Activated T-cell treated with anti-CD3 and anti-CD28 coated beads, Interleukin-2, amount 50 U/mL, for 4 hours (primary cell): ENCODE results near the gene SH3BP1. TPM values are rescaled to one million over a fixed set of nuclear protein-coding genes. Genes with fewer than 3 reads are reported as not detected.
"Not testable (repeated sequence)": the region's sequence is repeated elsewhere in the genome, so short reads cannot be mapped to it uniquely, and the experiment has no call there.

Experiments
- ATAC-seq, 2 donors: fragments of 200-7000 bp; cut with Tn5 transposase; one replicate each; pipeline ENCODE4 v1.10.0; 2021
- DNase-seq: peaks from one replicate; pipeline ENCODE4 v3.0.0-alpha.2; 2020
- H3K27me3 Mint-ChIP-seq: one replicate; pipeline ENCODE4 v1.8.0; 2021; ENCODE audit warnings: low read depth, mixed read lengths
- H3K36me3 Mint-ChIP-seq: one replicate; pipeline ENCODE4 v1.8.0; 2022; ENCODE audit warnings: mixed read lengths; ENCODE audit not compliant: insufficient read depth
- H3K4me1 Mint-ChIP-seq: one replicate; pipeline ENCODE4 v1.8.0; 2021; ENCODE audit warnings: low read depth, mixed read lengths
- H3K4me3 Mint-ChIP-seq: one replicate; pipeline ENCODE4 v1.8.0; 2021; ENCODE audit warnings: mild to moderate bottlenecking, moderate library complexity, mixed read lengths
- H3K9me3 Mint-ChIP-seq: one replicate; pipeline ENCODE4 v1.8.0; 2021; ENCODE audit warnings: mixed read lengths
- total RNA-seq, 3 donors: library from RNA; stranded (reverse); gene quantifications; one replicate each; pipeline ENCODE4 v1.2.1, GENCODE V29; 2021

The SH3BP1 gene
- total RNA-seq, 3 donors from 2014 or later: 51.1 to 54.3 (median 52.5) TPM

DNA sequence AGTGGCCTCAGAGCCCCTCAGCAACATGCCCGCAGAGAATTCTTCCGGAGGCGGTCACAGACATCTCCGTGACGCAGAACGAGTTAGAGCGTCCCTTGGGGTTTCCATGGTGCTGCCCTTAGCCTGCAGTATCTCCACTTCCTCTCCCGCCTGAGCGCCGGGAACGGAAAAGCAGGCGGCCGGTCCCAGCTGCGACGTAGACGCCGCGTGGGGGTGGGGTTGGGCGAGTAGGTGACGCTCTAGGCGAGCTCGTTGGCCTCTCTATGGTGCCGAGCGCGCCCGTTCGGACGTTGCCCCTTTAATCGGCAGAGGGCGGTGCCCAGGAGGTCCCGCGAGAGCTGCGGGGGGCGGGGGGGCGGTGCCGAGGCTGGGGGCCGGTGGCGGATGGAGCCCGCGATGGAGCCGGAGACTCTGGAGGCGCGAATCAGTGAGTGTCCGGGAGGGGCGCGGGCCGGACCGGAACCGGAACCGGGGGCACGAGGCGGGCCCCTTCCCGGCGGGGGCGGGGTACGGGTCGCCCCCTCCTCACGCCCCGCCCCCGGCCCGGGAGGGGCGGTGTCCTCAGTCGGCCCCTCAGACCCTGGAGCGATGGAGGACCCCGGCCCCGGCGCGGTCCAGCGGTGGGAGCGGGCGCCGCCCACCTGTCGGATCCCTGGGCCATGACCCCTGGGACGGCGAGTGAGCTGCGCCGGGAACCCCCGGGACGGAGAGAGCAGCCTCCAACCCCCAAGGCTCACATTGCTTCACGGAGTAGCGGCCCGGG is 30.8 kb upstream of the SH3BP1 start, which contains the start of gene GGA1:
TSS of gene GGA1 (plus strand) at position 358 of the 763 bp plus-strand sequence. CDS start at position 385, 27 bp downstream.
- Mint-ChIP-seq H3K4me3 (peak within 1 kb of the TSS; percentile 98), H3K36me3 (no peaks in the 10 kb centered on the region), H3K9me3 (no peaks in the 10 kb centered on the region), H3K4me1 (peaks cover 51% of the 10 kb centered on the region), H3K27me3 (no peaks in the 10 kb centered on the region)
- peak; percentile 87 to 89 for ATAC-seq
- peak; percentile 93 for DNase-seq

DNA sequence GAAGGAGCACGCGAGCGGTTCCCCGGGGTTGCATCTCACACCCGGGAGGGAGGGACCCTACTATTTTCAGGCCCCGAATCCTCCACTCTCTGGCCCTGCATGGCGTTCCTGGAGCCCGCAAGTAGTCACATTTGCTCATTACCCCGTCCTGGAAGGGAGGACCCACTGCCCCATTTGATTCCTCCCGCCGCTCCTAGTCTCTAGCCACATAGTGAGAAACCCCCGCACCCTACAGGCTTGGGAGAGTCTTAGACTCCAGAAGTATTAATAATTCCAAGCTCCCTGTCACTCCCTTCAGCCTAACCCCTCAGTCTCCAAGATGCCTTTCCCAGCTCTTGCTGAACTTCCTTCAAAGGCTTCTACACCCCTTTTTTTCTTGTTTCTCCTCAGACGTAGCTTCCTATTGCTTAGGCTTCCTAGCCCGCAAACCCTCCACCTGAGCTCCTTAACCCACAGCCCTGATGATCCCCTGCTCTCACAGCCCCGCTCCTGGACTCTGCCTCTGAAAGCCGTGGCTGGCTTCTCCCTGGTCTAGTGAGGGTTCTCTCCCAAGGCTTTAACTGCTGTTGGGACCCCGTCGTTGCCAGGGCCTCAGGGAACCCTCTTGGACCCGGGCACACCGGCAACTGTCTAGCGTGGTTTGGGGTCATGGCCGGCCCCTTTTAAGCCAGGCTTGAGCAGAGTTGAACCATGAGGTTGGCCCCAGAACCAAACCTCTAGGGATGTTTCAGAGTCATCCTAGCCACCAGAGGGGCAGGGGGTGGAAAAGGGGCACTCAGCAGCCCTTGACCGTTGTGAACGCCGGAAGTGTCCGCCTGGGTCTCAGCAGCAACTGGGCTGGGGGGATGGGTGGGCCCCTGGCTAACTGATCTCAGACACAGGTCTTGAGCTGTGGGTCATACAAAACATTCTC is 30.0 kb upstream of the SH3BP1 start:
- peak overlapping the region; percentile 98 for H3K4me3 Mint-ChIP-seq
- ATAC-seq (no peak), DNase-seq (no peak)
- H3K27me3 Mint-ChIP-seq: no peaks in the 10 kb centered on the region
- peaks cover under 1% of the 10 kb centered on the region for H3K36me3 Mint-ChIP-seq
- H3K9me3 Mint-ChIP-seq: no peaks in the 10 kb centered on the region
- peaks cover 46% of the 10 kb centered on the region for H3K4me1 Mint-ChIP-seq

DNA sequence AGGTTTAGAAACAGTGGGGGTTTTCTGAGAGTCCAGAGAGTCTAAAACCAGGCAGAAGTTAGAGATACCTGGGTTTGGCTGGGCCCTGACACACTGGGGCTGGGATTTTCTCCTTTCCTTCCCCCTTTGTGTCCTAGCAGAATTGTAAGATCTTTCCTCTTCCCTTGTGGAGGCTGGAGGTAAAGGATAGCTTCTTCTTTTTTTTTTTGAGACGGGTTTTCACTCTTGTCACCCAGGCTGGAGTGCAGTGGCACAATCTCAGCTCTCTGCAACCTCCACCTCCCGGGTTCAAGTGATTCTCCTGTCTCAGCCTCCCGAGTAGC is 29.4 kb upstream of the SH3BP1 start:
- H3K27me3 Mint-ChIP-seq, H3K36me3 Mint-ChIP-seq, DNase-seq, ATAC-seq, H3K9me3 Mint-ChIP-seq: not testable (repeated sequence)
- Mint-ChIP-seq H3K4me3 (peak overlapping the region; percentile 98), H3K4me1 (peaks cover 41% of the 10 kb centered on the region)

DNA sequence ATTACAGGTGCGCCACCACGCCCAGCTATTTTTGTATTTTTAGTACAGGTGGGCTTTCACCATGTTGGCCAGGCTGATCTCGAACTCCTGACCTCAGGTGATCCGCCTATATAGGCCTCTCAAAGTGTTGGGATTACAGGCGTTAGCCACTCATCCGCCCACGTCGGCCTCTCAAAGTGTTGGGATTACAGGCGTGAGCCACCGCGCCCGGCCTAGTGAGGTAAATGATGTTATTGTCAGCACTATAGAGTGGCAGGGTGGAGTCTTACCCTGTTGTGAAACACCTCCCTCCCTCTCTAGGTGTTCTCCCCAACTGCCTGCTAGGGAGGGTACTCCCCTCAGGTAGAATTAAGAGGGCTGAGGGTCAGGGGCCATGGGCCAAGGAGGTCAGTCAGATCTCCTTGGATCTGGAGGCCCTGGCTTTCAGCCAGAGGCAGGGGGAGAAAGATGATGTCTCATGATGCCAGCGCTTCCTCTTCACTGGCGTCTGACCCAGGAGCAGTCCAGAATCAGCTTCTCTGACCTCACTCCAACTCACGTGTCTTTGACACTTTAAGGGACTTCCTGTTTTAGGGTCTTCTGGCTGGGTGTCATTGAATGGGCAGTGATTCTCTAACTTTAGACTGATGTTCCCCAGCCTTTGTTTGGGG is 28.9 kb upstream of the SH3BP1 start:
- DNase-seq (no peak), ATAC-seq (no peak)
- peaks cover 36% of the 10 kb centered on the region for H3K4me1 Mint-ChIP-seq
- H3K36me3 Mint-ChIP-seq: peaks cover 4% of the 10 kb centered on the region
- H3K9me3 Mint-ChIP-seq: no peaks in the 10 kb centered on the region
- H3K27me3 Mint-ChIP-seq: no peaks in the 10 kb centered on the region
- H3K4me3 Mint-ChIP-seq: peak overlapping the region; percentile 98

DNA sequence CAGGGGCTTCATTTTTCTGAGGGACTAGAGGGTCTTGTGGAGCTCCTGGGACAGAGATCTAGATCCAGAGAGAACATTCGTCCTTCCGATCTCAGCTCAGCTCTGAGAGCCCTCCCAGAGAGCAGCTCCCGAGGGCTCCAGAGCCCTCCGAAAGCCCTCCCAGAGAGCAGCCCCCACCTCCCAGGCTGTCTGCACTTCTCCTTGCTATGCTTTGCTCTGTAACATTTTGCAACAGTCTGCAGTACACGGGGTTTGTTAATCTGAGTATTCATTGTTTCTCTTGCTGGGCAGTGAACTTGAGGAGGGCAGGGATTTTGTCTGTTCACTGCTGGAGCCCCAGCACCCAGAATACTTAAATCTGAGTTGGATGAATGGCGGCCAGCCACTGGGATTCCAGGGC is 28.3 kb upstream of the SH3BP1 start:
- DNase-seq (no peak), ATAC-seq (no peak)
- Mint-ChIP-seq H3K4me1 (peaks cover 32% of the 10 kb centered on the region), H3K9me3 (no peaks in the 10 kb centered on the region), H3K4me3 (no peak overlapping the region), H3K27me3 (no peaks in the 10 kb centered on the region), H3K36me3 (peaks cover 4% of the 10 kb centered on the region)

DNA sequence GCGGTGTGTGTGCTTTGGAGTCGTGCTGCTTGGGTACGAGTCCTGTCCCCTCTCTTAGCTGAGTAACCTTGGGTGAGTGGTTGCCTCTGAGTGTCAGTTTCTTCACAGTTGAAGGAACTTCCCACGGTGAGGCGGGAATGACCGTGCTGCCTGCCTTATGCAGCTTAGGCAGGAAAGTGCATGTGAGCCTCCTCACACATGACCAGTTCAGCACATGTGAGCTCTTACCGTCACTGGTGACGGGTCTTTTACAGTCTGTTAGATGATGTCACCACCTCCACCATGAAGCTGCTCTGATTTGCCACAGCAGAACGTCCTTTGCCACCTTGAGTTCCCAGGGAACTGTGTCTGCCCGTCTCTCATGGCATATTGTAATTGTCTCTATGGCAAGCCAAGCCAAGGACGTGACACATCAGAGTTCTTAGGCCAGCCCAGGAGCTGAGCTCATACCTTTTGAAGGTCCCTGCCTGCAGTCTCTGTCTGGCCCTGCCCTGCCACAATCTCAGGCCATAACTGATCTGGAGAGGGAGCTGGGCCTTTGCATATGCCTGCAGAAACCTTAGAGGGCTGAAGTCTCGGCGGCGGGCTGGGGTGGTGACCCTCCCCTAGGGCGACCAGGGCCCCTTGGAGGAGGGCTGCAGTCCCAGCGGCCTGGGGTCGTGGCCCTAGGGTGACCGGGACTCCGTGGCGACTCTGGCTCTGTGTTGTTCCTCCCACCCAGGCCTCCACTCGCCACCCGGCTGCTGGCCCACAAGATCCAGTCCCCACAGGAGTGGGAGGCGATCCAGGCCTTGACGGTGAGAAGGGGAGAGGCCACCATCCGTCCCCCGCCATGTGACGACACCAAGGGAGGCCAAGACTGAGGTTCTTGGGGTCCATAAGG is 23.0 kb upstream of the SH3BP1 start:
- DNase-seq (no peak), ATAC-seq (no peak)
- H3K27me3 Mint-ChIP-seq: no peaks in the 10 kb centered on the region
- no peak overlapping the region for H3K4me3 Mint-ChIP-seq
- H3K9me3 Mint-ChIP-seq: no peaks in the 10 kb centered on the region
- H3K4me1 Mint-ChIP-seq: peaks cover 3% of the 10 kb centered on the region
- peaks cover 11% of the 10 kb centered on the region for H3K36me3 Mint-ChIP-seq

DNA sequence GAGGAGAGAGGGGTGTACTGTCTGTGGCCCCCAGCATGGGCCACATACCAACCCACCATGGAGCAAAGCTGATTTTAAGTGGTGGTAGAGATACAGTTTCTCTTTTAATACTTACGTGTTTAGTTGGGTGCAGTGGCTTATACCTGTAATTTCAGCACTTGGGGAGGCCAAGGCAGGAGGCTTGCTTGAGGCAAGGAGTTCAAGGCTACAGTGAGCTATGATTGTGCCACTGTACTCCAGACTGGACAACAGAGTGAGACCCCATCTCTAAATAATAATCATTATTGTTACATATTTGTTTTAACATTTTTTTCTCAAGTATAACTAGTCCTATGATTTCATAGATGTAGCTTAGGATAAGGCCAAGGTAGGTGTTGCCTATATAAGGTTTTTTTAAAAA is 22.0 kb upstream of the SH3BP1 start:
- ATAC-seq (no peak), DNase-seq (no peak)
- Mint-ChIP-seq H3K36me3 (peaks cover 11% of the 10 kb centered on the region), H3K4me1 (peaks cover 3% of the 10 kb centered on the region), H3K9me3 (no peaks in the 10 kb centered on the region), H3K27me3 (no peaks in the 10 kb centered on the region), H3K4me3 (no peak overlapping the region)

DNA sequence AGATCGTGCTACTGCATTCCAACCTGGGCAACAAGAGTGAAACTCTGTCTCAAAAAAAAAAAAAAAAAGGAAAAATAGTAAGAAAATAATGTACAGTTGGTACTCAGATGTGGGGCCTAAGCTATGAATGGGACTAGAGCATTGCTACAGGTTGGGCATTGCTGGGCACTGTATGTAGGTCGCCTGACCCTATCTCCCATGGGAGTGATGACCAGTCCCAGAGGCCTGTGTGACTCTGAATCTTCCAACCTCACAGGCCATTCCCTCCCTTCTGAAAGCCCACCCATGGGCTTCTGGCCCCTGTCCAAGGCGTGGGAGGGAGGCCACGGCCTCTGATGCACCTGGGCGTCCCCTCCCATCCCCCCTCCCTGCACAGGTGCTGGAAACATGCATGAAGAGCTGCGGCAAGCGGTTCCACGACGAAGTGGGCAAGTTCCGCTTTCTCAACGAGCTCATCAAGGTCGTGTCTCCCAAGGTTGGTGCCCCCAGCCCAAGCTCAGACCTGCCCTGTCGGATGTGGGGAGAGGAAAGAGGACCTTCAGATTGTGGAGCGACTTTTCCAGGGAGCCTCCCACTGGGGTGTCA is 21.3 kb upstream of the SH3BP1 start:
- ATAC-seq: no peak

DNA sequence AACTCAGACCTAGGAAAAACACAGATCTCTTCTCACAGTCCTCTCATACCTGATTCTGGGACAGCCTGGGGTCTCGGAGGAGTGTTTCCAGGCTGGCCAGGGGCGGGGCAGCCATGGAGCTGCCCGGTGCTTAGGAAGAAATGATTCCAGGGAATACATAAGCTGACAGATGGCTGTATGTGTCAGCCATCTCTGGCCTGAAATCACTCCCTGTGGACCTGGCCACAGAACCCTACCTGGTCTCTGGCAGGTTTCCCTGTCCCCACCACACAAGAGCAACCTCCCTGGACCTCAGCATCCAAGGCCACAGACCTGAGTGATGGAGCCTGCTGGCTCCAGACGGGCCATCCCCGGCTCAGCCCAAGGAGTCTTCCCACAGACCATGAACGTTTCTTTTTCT is 20.8 kb upstream of the SH3BP1 start:
- no peaks in the 10 kb centered on the region for H3K27me3 Mint-ChIP-seq
- H3K36me3 Mint-ChIP-seq: peaks cover 13% of the 10 kb centered on the region
- ATAC-seq (no peak), DNase-seq (no peak)
- H3K9me3 Mint-ChIP-seq: no peaks in the 10 kb centered on the region
- no peak overlapping the region for H3K4me3 Mint-ChIP-seq
- H3K4me1 Mint-ChIP-seq: peaks cover 6% of the 10 kb centered on the region

More for the DNA sequence above, 21.3 kb upstream of the SH3BP1 start:
- H3K4me1 Mint-ChIP-seq: peaks cover 5% of the 10 kb centered on the region
- no peak overlapping the region for H3K4me3 Mint-ChIP-seq
- no peaks in the 10 kb centered on the region for H3K27me3 Mint-ChIP-seq
- DNase-seq: no peak
- H3K36me3 Mint-ChIP-seq: peaks cover 11% of the 10 kb centered on the region
- no peaks in the 10 kb centered on the region for H3K9me3 Mint-ChIP-seq

DNA sequence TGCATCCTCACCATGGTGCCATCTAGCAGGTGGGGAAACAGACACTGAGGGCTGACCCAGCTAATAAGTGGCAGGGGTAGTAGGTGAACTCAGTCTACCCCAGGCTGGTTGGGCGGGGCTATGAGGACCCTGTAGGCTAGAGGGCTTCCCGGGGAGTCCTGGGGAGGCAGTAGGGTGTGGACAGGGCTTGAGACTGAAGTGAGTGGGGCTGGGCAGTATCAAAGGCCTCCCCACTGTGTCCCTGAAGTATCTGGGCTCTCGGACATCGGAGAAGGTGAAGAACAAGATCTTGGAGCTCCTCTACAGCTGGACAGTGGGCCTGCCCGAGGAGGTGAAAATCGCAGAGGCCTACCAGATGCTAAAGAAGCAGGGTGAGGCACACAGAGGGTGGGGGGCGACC is 19.5 kb upstream of the SH3BP1 start:
- Mint-ChIP-seq H3K4me1 (peaks cover 16% of the 10 kb centered on the region), H3K9me3 (no peaks in the 10 kb centered on the region), H3K27me3 (no peaks in the 10 kb centered on the region), H3K4me3 (no peak overlapping the region), H3K36me3 (peaks cover 11% of the 10 kb centered on the region)
- DNase-seq (no peak), ATAC-seq (no peak)

DNA sequence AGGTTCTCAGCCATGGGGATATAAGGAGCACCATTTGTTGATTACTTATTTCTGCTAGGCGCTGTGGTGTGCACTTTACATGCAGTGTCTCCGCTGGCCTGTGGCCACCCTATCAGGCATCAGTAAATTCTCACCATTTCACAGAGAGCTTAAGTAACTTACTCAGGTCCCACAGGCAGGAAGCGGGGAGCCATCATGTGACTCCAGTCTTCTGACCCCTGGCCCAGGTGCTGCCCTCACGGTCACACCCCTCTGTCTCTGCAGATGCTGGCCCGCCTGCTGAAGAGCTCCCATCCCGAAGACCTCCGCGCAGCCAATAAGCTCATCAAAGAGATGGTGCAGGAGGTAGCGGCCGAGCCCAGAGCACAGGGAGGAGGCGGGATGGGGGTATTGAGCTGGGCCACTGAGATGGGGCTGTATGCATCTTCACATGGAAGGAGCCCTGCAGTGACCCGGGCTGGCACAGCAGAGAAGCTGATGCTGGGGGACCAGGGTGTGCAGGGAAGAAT is 18.1 kb upstream of the SH3BP1 start:
- no peak for ATAC-seq
- Mint-ChIP-seq H3K27me3 (no peaks in the 10 kb centered on the region), H3K36me3 (peaks cover 14% of the 10 kb centered on the region), H3K4me1 (peaks cover 30% of the 10 kb centered on the region), H3K4me3 (no peak overlapping the region), H3K9me3 (no peaks in the 10 kb centered on the region)
- DNase-seq: no peak

DNA sequence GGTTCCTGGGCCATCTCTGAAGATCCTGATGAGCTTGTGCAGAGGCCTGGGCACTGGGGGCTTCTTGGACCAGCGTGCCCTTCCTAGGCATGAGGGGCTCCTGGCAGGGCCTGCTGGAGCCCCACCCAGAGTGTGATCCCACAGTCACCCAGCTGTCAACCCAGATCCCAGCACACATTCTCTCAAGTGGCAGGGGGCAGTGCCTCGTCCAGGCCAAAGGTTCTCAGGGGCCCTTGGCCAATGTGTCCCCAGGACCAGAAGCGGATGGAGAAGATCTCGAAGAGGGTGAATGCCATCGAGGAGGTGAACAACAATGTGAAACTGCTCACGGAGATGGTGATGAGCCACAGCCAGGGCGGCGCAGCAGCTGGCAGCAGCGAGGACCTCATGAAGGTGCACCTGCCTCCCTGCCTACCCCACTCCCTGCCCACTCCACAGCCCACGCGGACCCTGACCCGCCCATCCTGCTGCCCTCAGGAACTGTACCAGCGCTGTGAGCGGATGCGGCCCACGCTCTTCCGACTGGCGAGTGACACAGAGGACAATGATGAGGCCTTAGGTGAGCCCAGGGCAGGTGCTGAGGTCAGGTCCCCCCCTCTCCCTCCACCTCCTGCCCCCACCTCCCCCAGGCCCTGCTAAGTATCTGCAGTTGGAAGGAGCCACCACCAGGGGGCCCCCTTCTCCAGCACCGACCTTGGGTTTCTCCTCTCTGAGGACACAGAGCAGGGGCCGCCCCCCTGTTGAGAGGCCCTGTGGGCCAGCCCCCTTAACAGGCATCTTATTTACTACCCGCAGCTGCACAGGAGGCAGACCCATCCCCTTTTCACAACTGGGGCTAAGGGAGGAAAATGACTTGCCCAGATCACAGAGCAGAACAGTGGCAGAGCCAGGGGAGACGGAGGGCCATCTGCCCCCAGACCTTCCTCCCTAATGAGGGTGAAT is 16.1 kb upstream of the SH3BP1 start:
- Mint-ChIP-seq H3K9me3 (no peaks in the 10 kb centered on the region), H3K4me3 (no peak overlapping the region), H3K27me3 (no peaks in the 10 kb centered on the region), H3K4me1 (peaks cover 48% of the 10 kb centered on the region), H3K36me3 (peaks cover 11% of the 10 kb centered on the region)
- peak; percentile 76 for DNase-seq
- peak; percentile 82 for ATAC-seq
